NOMO-1 treated with dmso at 0.1 percent for 144 hours (cell line): ENCODE measurements around the gene C6orf62.
A peak's percentile ranks its signal among the peaks of the same experiment; 100 is the strongest.
"Not testable (repeated sequence)": the region's sequence is repeated elsewhere in the genome, so short reads cannot be mapped to it uniquely, and the experiment has no call there.

ENCODE experiments used
- DNase-seq: peaks from one replicate; lab custom pipeline; 2025; ENCODE audit not compliant: unreplicated experiment; lab: John Stamatoyannopoulos, UW

The C6orf62 gene

DNA sequence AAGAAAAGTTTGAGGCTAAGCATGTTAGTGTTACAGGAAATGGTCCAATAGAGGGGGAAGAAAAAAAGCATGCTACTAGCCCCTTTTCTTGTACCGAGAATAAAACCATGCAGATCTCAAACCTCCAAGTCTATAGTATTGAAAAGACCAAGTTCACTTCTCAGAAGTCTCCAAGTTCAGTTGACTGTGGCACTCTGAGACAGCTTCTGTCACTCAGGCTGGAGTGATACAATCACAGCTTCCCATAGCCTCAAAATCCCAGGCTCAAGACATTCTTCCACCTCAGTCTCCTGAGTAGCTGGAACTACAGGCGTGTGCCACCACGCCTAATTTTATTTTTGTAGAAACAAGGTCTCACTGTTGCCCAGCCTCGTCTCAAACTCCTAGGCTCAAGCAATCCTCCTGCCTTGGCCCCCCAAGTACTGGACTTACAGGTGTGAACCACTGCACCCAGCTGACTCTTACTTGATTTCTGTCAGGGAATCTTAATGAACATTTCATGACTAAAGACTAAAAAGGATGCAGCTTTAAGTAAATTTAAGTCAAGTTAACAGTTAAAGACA is 16.2 kb downstream of the C6orf62 start:
- DNase-seq: no peak

DNA sequence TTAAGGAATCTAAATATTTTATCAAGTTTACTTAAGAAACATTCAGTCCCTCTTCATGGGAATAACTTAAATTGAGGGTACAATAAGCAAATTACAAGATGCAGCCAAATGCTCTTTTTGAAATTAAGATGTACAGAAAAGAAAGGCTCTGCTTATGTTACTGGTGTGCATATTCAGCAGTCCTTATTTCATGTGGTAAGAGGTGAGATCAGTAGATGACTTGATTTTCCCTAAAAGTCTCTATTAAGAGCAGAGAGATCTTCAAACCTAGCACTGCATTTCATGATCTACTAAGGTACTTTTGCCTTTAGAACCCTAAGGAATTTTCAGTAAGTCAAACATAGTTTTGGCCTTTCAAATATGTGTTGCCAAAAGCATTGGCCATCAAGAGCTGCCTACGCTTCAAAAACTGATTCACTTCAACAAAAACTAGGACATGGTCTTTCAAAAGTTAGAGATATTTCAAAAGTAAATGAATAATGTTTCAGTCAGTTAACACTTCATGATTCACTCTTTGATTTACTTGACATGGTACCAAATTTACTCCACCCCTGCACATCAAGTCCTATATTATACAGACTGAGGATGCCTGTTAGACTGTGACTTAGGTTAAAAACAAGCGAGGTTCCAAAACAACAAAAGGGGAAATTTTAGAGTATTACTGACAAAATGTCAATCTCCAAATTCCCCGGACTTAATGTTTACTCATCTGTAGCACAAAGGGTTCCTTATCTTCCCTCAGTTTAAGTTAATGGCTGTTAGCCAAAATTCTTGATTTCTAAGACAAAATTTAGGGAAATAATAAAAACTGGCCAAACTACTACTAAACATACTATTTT is 19.2 kb downstream of the C6orf62 start:
- DNase-seq: no peak

DNA sequence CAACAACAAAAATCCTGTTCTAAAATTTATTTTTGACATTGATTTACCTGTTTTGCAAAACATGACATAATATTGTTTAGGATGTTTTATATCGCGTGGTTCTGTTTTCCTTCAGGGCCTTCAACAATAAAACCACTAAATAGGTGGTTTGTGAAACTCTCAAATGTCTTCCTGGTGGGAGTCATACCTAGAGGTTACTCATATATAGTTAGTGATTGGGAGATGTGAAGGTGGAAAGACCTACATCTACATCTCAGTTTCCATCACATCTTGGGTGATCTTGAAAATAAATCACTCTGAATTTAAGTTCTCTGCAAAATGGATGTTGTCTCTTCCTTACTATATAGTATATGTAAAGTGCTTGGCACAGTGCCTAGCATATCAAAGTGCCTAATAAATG is 22.9 kb downstream of the C6orf62 start:
- DNase-seq: no peak

DNA sequence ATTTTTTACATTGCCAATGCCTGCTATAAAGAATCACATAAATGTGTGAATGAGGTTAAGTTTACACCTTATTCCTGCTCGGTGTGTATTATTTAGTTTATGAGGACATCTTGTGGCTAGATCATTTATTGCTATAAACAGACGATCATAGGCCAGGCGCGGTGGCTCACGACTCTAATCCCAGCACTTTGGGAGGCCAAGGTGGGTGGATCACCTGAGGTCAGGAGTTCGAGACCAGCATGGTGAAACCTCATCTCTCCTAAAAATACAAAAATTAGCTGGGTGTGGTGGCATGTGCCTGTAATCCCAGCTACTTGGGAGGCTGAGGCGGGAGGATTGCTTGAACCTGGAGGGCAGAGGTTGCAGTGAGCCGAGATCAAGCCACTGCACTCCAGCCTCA is 23.3 kb downstream of the C6orf62 start:
- not testable (repeated sequence) for DNase-seq

DNA sequence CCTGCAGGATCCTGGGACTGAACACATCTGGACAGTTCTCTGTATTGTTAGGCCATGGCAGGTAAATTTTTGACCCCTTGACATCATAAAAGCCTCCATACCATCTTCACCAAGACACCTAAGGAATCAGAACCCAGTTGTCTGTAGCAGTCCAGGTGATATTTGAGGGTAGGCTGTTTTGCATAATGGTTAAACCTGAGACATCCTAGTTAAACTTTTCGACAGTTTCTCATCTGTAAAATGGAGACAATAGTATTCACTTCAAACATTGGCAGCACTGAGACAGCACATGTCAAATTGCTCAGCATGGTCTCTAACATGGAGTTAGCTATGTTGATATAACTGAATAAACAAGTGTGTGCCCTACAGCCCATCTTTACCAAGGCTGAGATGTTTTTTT is 24.8 kb downstream of the C6orf62 start:
- DNase-seq: no peak

DNA sequence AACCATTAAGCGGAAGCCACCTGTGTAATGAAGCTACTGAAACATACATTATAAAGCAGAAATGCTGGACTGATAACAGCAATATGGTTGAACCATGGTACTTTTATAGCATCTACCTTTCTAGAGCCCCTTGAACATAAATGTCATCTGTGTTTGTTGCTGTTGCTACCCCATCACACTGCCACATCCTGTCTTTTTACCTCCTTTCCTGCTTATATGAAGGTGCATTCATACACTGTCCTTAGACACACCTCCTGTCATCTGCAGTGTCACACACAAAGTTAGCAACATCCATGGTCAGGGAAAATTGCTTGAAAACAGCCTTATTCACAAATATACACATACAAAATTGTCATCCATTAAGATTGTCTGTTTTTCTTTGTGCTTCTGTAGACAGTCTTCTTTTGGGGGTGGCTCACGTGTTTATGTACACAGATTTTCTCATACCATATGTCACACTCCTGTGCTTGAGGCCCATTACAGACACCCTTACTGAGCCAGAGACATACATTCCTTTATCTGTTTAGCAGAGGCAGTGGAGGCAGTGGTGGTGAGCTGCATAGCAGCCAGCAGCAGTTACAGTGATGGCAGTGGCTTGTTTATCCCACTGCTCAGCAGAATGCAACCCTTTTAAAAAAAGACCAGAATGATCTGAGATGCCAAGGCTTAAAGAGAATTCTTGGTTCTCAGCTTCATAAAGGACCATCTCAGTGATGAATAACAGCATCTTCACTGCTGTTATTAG is 25.9 kb downstream of the C6orf62 start:
- no peak for DNase-seq

DNA sequence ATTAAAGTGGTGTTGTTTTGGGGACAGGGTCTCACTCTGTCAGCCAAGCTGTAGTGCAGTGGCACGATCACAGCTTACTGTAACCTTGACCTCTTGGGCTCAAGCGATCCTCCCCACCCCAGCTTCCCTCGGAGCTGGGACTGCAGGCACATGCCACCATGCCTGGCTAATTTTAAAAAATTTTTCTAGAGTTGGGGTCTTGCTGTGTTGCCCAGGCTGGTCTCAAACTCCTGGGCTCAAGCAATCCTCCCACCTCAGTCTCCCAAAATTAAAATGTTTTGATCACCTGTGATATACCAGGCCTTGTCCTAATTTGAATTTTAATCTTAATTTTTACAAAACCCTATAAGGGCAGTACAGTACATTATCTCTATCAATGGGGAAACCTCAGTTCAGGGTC is 26.5 kb downstream of the C6orf62 start:
- DNase-seq: no peak

DNA sequence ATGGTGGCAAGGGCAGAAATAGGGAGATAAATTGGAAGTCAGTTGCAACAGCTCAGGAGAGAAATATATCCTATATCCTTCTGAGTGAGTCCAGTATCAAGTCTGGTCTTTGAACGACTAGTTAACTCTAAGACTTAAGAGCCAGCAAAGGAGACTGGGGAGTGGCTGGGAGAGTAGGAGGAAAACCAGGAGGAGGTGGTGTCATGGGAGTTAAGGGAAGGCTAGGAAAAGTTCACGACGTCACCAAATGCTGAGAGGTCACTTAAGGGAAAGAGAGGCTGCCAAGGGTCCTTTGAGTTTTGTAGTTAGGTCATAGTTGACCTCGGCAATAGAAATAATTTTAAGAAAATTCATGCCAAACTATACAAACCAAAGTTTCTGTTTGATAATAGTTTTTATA is 27.0 kb downstream of the C6orf62 start:
- no peak for DNase-seq

DNA sequence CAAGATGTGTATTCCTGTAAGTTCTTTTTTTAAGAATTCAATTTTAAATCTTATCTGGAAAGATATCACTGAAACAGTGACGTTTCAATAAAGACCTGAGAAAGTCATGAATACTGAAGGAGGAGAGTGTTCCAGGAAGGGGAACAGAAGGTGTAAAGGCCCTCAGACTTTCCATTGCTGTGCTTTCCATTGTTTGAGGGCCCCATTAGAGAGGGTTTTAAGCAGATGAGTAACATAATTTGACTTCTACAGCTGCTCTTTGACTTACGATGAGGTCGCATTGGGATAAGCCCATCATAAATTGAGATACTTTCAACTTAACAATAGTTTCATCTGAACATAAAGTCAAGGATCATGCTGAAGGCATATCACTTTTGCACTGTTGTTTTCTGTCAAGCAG is 27.4 kb downstream of the C6orf62 start:
- DNase-seq: no peak

DNA sequence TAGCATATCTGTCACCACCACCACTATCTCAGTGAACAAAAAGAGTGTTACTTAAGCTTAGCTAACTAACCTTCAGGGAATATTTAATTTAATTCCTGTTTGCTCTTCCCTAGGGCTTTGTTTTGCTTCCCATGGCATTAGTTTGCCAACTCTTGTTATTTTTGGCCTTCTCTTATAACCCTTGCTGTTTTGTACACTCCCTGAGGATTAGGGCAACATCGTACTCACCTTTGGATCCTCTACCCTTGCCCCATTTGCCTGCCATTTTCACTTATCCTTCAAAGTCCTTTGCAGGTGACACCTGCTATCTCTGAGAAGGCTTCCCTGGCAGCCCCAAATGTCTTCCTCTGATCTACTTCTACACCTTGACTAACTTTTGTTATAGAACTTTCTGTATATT is 28.4 kb downstream of the C6orf62 start:
- no peak for DNase-seq

DNA sequence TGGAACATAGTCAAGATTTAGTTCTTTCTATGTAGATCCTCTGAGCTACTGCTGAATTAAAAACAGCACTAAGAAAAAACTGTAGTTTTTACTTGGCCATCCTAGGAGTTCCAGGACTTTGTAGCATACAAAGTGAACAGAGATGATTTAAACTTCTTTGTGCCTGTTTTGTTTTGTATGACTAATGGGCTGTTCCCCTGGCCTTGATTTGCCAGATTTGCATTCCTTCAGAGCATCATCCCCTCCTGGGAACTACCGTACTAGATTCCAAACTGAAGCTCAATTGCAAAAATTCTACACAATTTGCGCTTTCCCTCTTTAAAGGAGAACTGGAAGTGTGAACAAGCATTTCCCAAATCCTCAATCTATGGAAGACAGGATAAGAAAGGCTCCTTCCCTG is 29.0 kb downstream of the C6orf62 start:
- no peak for DNase-seq

DNA sequence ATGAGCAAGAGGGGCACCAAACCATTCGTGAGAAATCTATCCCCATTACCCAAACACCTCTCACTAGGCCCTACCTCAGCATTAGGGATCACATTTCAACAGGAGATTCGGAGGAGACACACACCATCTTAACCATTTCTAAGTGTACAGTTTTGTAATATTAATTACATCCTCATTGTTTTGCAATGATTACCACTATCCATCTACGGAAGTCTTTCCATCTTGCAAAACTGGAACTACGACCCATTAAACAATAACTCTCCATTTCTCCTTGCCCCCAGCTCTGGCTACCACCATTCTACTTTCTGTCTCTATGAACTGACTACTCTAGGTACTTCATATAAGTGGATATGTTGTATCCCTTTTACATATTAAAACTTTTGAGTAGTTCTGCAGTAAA is 32.0 kb downstream of the C6orf62 start:
- DNase-seq: peak; percentile 3

DNA sequence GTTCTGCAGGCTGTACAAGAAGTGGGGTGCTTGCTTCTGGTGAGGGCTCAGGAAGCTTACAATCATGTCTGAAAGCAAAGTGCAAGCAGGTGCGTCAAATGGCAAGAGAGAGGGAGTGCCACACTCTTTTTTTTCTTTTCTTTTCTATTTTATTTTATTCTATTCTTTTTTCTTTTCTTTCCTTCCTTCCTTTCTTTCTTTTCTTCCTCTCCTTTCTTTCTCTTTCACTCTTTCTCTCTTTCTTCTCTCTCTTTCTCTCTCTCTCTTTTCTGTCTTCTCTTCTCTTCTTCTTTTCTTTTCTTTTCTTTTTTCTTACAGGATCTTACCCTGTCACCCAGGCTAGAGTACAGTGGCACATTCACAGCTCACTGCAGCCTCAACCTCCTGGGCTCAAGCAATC is 32.5 kb downstream of the C6orf62 start:
- no peak for DNase-seq

DNA sequence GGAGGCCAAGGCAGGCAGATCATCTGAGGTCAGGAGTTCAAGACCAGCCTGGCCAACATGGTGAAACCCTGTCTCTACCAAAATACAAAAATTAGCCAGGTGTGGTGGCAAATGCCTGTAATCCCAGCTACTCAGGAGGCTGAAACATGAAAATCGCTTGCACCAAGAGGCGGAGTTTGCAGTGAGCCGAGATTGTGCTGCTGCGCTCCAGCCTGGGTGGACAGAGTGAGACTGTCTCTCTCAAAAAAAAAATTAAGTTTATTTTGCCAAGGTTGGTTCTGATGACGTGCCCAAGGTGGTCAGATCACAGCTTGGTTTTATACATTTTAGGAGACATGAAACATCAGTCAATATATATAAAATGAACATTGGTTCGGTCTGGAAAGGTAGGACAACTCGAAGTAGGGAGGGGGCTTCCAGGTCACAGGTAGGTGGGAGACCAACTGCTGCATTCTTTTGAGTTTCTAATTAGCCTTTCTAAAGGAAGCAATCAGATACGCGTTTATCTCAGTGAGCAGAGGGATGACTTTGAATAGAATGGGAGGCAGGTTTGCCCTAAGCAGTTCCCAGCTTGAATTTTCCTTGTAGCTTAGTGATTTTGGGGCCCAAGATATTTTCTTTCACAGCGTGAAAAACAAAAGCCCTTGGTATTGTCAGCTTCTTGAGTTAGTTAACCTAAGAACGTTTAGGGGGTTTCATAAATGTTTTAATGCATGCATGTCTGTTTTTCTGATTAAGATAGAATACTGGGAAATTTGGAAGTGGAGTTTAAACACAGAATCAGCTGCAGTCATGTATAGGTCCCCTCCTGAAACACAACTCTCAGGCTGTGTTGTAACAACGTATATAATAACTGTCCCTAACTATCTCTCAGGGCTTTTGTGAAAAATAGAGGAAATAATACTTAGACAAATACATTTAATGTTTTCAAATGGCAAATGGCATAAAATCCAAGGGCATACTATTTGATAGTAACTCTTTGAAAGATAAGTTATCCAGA is 35.4 kb downstream of the C6orf62 start:
- DNase-seq: no peak

DNA sequence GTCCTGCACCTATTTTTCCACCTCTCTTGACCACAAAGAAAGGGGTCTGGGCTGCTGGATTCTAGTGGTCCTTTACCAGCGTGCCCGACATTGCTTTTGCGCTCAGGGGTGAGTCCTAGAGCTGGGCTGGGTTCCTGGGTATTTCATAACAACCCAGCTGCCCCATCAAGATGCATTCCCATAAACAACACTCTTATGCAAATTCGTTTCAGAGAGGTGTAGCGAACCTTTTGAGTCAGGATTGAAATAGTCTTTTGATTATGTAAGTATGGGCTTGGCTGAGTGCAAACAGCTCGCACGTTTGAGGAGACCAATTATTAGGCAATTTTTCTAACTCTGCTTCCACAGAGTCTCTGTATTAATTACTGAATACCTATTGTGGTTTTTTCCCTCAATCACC is 38.4 kb downstream of the C6orf62 start:
- no peak for DNase-seq

DNA sequence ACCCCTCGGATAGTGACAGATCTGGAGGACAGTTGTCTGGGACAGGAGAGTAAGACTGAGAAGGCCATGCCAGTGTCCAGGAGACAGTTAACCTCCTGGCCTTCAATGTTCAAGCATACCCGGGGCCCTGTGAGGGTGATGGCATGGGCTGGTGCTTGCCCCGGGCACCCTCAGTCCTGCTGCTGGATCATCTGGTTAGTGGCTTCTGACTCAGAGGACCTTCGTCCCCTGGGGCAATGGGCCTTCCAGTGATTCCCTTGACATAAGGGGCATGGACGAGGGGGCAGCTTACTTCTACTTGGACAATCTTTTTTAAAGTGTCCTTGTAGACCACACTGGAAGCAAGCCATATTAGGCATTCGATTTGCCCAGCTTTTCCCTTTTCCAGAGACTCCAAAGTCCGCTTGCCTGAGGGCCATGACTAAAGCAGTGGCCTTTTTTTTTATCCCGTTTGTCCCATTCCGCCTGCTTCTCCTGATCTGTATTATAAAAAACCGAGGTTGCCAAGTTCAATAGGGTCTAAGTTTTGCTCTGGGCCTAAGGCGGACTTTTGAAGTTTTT is 40.1 kb downstream of the C6orf62 start:
- not testable (repeated sequence) for DNase-seq

DNA sequence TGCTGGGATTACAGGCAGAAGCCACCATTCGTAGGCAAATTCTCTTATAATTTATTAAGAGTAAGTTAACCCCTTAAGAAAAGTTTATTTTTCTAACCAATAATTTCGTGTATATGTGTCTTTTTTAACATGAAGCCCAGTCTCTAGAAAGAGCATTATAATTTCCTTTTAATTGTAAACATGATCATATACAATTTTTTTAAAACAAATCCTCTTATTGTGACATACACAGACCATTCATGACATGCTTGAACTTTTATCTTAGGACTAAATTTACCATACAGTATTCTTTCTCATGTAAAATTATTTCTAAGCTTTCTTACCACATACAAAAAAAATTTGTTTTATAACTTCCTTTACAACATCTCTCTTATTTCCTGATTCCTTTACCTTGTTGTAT is 45.3 kb downstream of the C6orf62 start:
- no peak for DNase-seq

DNA sequence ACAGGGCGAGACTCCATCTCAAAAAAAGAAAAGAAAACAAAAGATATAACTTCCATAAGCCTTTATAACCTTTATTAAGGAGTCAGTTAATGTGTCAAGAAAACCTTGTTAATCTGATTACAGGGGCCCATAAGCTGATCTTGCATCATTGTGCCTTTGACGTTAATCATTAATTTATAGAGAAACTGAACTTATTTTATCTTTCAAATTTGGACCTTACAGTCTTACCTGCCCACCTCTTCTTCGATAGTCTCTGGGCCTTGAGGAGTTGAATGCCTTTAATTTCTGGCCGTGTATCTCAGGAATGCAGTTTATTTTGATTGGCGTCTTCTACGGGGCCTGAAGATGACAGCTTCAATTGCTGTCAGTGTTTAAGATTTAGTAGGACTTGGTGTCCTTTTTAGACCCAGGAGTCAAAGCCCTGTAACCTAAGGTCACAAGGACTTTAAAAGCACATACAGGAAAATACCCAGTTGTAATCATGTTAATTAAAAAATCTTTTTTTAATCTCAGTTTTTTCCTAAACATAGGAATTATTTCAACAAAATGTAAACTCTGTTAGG is 46.3 kb downstream of the C6orf62 start:
- DNase-seq: no peak

DNA sequence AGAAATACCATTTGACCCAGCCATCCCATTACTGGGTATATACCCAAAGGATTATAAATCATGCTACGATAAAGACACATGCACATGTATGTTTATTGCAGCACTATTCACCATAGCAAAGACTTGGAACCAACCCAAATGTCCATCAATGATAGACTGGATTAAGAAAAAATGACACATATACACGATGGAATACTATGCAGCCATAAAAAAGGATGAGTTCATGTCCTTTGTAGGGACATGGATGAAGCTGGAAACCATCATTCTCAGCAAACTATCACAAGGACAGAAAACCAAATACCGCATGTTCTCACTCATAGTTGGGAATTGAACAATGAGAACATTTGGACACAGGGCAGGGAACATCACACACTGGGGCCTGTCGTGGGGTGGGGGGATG is 47.9 kb downstream of the C6orf62 start:
- not testable (repeated sequence) for DNase-seq

DNA sequence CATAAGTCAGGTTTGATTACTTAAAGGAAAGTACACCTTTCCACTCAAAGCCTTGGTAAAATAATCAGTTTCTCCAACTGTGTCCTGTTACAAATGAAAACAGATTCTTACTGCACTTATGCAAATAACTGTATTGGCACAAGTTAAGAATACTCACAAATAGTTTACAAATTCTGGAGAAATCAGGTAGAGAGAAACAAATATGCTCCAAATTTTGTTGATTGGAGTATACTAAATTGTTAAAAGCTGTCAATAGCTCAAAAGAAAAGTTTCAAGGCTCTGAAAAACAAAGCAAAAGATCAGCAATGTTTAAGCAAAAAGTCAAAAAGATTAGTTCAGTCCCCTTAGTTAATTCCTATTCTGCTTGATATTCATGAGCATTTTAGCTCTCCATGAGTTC is 48.5 kb downstream of the C6orf62 start:
- DNase-seq: not testable (repeated sequence)
